Activated CD4-positive, alpha-beta memory T cell treated with anti-CD3 and anti-CD28 coated beads, Interleukin-2, amount 10 ng/mL, durations not matched to agents 7 days and 5 days (primary cell): ENCODE data around the gene ONECUT1. TPM values are rescaled to one million over a fixed set of nuclear protein-coding genes. Genes with fewer than 3 reads are reported as not detected.
"Not testable (repeated sequence)": the region's sequence is repeated elsewhere in the genome, so short reads cannot be mapped to it uniquely, and the experiment has no call there.

Experiments
- CTCF ChIA-PET: fragments of 350-600 bp; sonication (Branson Sonifier 250); formaldehyde crosslinking; loops from one replicate; lab custom pipeline; 2021; ENCODE audit warnings: antibody characterized with exemption, inconsistent platforms; lab: Charles Lee
- POLR2A ChIA-PET: fragments of 350-600 bp; sonication (Branson Sonifier 250); formaldehyde crosslinking; loops from one replicate; lab custom pipeline; 2021; ENCODE audit warnings: antibody characterized with exemption; lab: Charles Lee
- DNase-seq: peaks from one replicate; pipeline ENCODE4 v3.0.0-alpha.2; 2020
- H3K27ac Mint-ChIP-seq: one replicate; pipeline ENCODE4 v1.8.0; 2021; ENCODE audit warnings: mild to moderate bottlenecking, mixed read lengths
- H3K27me3 Mint-ChIP-seq: one replicate; pipeline ENCODE4 v1.8.0; 2021; ENCODE audit warnings: mixed read lengths
- H3K36me3 Mint-ChIP-seq: one replicate; pipeline ENCODE4 v1.8.0; 2021; ENCODE audit warnings: low read depth, mixed read lengths
- H3K4me1 Mint-ChIP-seq: one replicate; pipeline ENCODE4 v1.8.0; 2021; ENCODE audit warnings: mixed read lengths
- H3K4me3 Mint-ChIP-seq: one replicate; pipeline ENCODE4 v1.8.0; 2021; ENCODE audit warnings: mild to moderate bottlenecking, mixed read lengths
- H3K9me3 Mint-ChIP-seq: one replicate; pipeline ENCODE4 v1.8.0; 2021; ENCODE audit warnings: mixed read lengths
- total RNA-seq, 2 experiments: library from RNA; stranded (reverse); gene quantifications; one replicate each; pipeline ENCODE4 v1.2.3, GENCODE V29; 2021

Gene ONECUT1
- total RNA-seq, result not detected

DNA sequence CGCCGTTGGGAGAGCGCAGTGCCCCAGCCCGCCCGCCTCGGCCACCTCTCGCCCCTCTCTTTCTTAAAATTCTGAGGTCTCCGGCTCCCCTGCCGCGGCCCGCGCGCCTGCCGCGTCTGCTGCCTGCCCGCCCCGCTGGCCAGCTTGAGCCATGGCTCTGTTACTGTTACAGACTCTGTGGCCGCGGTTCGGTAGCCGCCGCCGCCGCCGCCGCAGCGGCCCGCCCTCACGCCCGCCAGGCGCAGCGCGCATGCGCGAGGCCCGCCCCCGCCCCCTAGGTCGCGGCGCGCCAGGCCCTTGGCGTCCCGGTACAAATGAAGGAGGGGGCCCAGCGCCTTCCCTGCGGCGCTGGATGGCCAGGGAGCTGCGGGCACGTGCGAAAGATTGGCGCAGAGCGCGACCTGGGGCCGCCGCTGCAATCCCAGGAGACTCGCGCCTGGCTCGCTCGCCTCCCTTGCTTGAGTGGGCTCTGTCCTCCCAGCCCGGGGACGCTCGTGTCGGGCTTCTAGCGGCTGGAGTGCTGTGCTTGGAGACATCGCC lies at the start of gene ONECUT1:
Gene ONECUT1 (minus strand): TSS at position 168 of the 540 bp plus-strand sequence. CDS start 452 bp downstream, outside the sequence.
- peaks cover 9% of the 10 kb centered on the region for H3K4me1 Mint-ChIP-seq
- no peak within 1 kb of the TSS for H3K27ac Mint-ChIP-seq
- peaks cover 2% of the 10 kb centered on the region for H3K36me3 Mint-ChIP-seq
- no peaks in the 10 kb centered on the region for H3K9me3 Mint-ChIP-seq
- H3K4me3 Mint-ChIP-seq, result peak within 1 kb of the TSS; percentile 55
- ChIA-PET CTCF (no interaction called here), POLR2A (no interaction called here)
- peak; percentile 49 for DNase-seq
- peaks cover 86% of the 10 kb centered on the region for H3K27me3 Mint-ChIP-seq

DNA sequence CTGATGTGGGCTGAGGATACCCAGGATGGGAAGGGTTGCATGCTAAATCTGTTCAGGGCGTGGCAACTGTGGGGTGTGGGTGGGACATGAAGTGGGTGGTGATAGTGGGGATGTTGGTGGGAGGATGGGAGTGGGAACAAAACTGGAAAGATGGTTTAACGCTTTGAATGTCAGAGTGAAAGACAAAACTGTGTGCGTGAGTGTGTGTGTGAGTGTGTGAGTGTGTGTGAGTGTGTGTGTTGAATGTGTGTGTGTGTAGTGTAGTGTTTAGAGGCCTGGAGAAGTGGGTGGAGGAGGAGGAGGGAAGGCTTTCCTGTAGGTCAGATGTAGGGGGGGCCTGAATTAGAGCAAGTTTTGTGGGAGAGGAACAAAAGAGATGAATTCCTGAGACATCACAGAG lies 44.2 kb upstream of the ONECUT1 start:
- H3K4me3 Mint-ChIP-seq, result no peak overlapping the region
- no peaks in the 10 kb centered on the region for H3K4me1 Mint-ChIP-seq
- H3K36me3 Mint-ChIP-seq, result no peaks in the 10 kb centered on the region
- POLR2A ChIA-PET, result no interaction called here
- no peak overlapping the region for H3K27ac Mint-ChIP-seq
- CTCF ChIA-PET, result no interaction called here
- H3K9me3 Mint-ChIP-seq, result peaks cover 2% of the 10 kb centered on the region
- no peak for DNase-seq
- H3K27me3 Mint-ChIP-seq, result peaks cover 10% of the 10 kb centered on the region

DNA sequence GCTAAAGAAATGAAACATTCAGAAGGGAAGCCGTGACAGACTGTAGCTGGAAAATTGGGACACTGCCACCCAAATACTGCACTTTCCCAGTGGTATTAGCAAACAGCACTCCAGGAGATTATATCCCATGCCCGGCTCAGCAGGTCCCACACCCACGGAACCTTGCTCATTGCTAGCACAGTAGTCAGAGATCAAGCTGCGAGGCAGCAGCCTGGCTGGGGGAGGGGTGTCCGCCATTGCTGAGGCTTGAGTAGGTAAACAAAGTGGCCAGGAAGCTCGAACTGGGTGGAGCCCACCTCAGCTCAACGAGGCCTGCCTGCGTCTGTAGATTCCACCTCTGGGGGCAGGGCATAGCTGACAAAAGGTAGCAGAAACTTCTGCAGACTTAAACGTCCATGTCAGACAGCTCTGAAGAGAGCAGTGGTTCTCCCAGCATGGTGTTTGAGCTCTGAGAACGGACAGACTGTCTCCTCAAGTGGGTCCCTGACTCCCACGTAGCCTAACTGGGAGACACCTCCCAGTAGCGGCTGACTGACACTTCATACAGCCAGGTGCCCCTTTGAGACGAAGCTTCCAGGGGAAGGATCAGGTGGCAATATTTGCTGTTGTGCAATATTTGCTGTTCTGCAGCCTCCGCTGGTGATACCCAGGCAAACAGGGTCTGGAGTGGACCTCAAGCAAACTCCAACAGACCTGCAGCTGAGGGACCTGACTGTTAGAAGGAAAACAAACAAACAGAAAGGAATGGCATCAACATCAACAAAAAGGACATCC lies 34.2 kb upstream of the ONECUT1 start:
- H3K9me3 Mint-ChIP-seq, H3K36me3 Mint-ChIP-seq, CTCF ChIA-PET, DNase-seq, H3K4me3 Mint-ChIP-seq, H3K27ac Mint-ChIP-seq, H3K4me1 Mint-ChIP-seq, POLR2A ChIA-PET: not testable (repeated sequence)
- H3K27me3 Mint-ChIP-seq, result peaks cover 18% of the 10 kb centered on the region

- Mint-ChIP-seq H3K27ac (no peak overlapping the region), H3K36me3 (no peaks in the 10 kb centered on the region), H3K9me3 (no peaks in the 10 kb centered on the region), H3K4me1 (no peaks in the 10 kb centered on the region), H3K27me3 (peaks cover 31% of the 10 kb centered on the region), H3K4me3 (no peak overlapping the region)
- ChIA-PET CTCF (no interaction called here), POLR2A (no interaction called here)
- DNase-seq, result no peak
Measured at GRCh38 chr15:52822475-52822874, 32.3 kb upstream of the ONECUT1 start.

- H3K27me3 Mint-ChIP-seq, result peaks cover 29% of the 10 kb centered on the region
Measured at GRCh38 chr15:52819253-52819652, 29.1 kb upstream of the ONECUT1 start.

GRCh38 chr15:52815899-52816298 lies 25.8 kb upstream of the ONECUT1 start:
- H3K4me3 Mint-ChIP-seq, H3K9me3 Mint-ChIP-seq, H3K36me3 Mint-ChIP-seq, POLR2A ChIA-PET, CTCF ChIA-PET, DNase-seq, H3K4me1 Mint-ChIP-seq, H3K27ac Mint-ChIP-seq: not testable (repeated sequence)
- H3K27me3 Mint-ChIP-seq, result peaks cover 31% of the 10 kb centered on the region

More at GRCh38 chr15:52819253-52819652, 29.1 kb upstream of the ONECUT1 start:
- ChIA-PET POLR2A (no interaction called here), CTCF (no interaction called here)
- Mint-ChIP-seq H3K4me3 (no peak overlapping the region), H3K4me1 (no peaks in the 10 kb centered on the region), H3K27ac (no peak overlapping the region), H3K36me3 (no peaks in the 10 kb centered on the region), H3K9me3 (no peaks in the 10 kb centered on the region)
- DNase-seq, result no peak

GRCh38 chr15:52808996-52809395 lies 18.9 kb upstream of the ONECUT1 start:
- Mint-ChIP-seq H3K4me3 (no peak overlapping the region), H3K27ac (no peak overlapping the region), H3K4me1 (peaks cover 8% of the 10 kb centered on the region), H3K9me3 (no peaks in the 10 kb centered on the region), H3K27me3 (peaks cover 63% of the 10 kb centered on the region), H3K36me3 (no peaks in the 10 kb centered on the region)
- no peak for DNase-seq
- ChIA-PET POLR2A (no interaction called here), CTCF (no interaction called here)

DNA sequence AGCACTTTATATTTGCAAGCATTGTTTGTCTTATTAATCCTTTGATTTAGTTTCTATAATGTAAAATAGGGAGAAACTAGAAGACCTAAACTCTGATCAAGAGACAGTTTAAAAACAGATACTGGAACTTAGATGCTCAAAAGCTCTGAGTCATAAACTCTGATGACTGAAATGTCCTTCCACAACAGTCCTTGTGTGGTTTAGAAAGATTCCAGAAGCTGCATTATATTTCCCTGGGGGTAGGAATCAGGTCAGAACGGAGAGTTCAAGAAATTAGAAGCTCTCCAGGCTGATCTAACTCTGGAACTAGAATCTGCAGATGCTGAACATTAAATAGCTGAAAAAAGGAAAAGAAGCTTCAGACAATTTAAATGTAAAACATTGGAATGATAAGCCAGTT lies 18.3 kb upstream of the ONECUT1 start:
- Mint-ChIP-seq H3K4me1 (peaks cover 10% of the 10 kb centered on the region), H3K27me3 (peaks cover 66% of the 10 kb centered on the region), H3K9me3 (no peaks in the 10 kb centered on the region), H3K36me3 (no peaks in the 10 kb centered on the region), H3K4me3 (no peak overlapping the region), H3K27ac (no peak overlapping the region)
- ChIA-PET CTCF (no interaction called here), POLR2A (no interaction called here)
- no peak for DNase-seq

- no peak overlapping the region for H3K27ac Mint-ChIP-seq
Measured at GRCh38 chr15:52806284-52806655, 16.1 kb upstream of the ONECUT1 start.

DNA sequence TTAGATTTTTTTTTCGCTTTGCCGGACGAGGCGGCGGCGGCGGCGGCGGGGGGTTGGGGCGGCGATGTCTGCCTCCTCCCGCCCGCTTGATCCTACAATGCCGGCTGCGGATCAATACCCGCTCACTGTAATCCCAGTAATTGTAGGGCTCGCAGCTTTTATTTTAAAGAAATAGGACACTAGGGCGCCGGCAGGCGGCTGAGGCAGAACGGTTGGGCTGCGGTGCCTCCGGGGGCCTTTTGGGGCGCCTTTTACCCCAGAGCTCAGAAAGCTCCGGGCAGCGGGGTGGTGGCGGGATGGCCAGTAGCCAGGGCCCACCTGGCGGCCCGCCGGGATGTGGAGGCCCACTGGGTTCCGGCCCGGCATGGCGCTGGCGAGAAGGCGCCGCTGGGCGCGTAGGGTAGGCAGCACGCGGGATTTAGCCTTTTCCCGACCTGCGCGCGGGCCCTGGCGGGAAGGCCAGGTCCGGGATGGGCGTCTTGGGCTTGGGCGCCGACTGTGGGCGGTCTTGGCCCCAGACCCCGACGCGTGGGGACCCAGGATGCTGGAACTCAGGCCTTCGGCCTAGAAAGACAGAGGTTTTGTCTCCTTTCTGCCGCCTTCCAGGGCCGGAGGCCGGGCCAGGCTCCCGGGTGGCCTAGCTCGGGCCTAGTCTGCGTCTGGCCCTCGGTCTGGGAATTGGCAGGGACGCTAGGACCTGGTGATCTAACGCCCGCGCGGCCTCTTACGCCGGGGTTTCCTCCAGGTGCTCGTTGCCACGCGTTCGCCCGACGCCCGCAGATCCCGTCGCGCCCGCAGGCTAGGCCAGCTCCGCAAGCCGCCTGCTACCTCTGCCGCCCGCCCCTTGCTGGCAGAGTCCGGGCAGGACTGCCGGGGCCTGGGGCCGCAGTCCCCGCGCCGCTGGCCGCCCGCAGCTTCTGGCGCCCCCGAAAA lies 15.5 kb upstream of the ONECUT1 start:
- H3K9me3 Mint-ChIP-seq, result no peaks in the 10 kb centered on the region
- ChIA-PET POLR2A (no interaction called here), CTCF (interaction anchor here (0.7 kb wide), 2 partner anchors 23 to 106 kb away, joined by 3 read pairs; no protein-coding TSS in a partner anchor)
- no peak overlapping the region for H3K4me3 Mint-ChIP-seq
- H3K27me3 Mint-ChIP-seq, result peaks cover 84% of the 10 kb centered on the region
- H3K36me3 Mint-ChIP-seq, result no peaks in the 10 kb centered on the region
- no peak overlapping the region for H3K27ac Mint-ChIP-seq
- peaks cover 14% of the 10 kb centered on the region for H3K4me1 Mint-ChIP-seq
- DNase-seq, result no peak

More at GRCh38 chr15:52806284-52806655, 16.1 kb upstream of the ONECUT1 start:
- ChIA-PET CTCF (no interaction called here), POLR2A (no interaction called here)
- peaks cover 14% of the 10 kb centered on the region for H3K4me1 Mint-ChIP-seq
- H3K27me3 Mint-ChIP-seq, result peaks cover 84% of the 10 kb centered on the region
- no peak overlapping the region for H3K4me3 Mint-ChIP-seq
- H3K36me3 Mint-ChIP-seq, result no peaks in the 10 kb centered on the region
- no peaks in the 10 kb centered on the region for H3K9me3 Mint-ChIP-seq
- no peak for DNase-seq

- DNase-seq, result no peak
- Mint-ChIP-seq H3K9me3 (no peaks in the 10 kb centered on the region), H3K27me3 (peaks cover 90% of the 10 kb centered on the region), H3K36me3 (no peaks in the 10 kb centered on the region), H3K27ac (no peak overlapping the region), H3K4me1 (peaks cover 14% of the 10 kb centered on the region), H3K4me3 (peak overlapping the region; percentile 21)
- ChIA-PET CTCF (interaction anchor here (0.7 to 1.3 kb wide), 3 partner anchors 21 to 105 kb away, joined by 3 to 4 read pairs (median 3); no protein-coding TSS in a partner anchor), POLR2A (no interaction called here)
Measured at GRCh38 chr15:52804526-52805081, 14.5 kb upstream of the ONECUT1 start.

- Mint-ChIP-seq H3K4me3 (peak overlapping the region; percentile 21), H3K27me3 (peaks cover 89% of the 10 kb centered on the region), H3K9me3 (no peaks in the 10 kb centered on the region), H3K36me3 (peaks cover 2% of the 10 kb centered on the region), H3K4me1 (peaks cover 14% of the 10 kb centered on the region), H3K27ac (no peak overlapping the region)
- ChIA-PET CTCF (interaction anchor here (1.3 kb wide), 1 partner anchor 20 kb away, joined by 4 read pairs; no protein-coding TSS in a partner anchor), POLR2A (no interaction called here)
- no peak for DNase-seq
Measured at GRCh38 chr15:52803467-52804306, 13.6 kb upstream of the ONECUT1 start.
